ENCODE data around the gene NAA25. TPM values are rescaled to one million over a fixed set of nuclear protein-coding genes. Genes with fewer than 3 reads are reported as not detected.

Gene NAA25
- total and polyA plus RNA-seq, 9 of the 15 experiments (the other 6 are each of a cell fraction or from before 2014, with no cell fraction given): 26.6 to 59.6 (median 48.9) TPM

DNA sequence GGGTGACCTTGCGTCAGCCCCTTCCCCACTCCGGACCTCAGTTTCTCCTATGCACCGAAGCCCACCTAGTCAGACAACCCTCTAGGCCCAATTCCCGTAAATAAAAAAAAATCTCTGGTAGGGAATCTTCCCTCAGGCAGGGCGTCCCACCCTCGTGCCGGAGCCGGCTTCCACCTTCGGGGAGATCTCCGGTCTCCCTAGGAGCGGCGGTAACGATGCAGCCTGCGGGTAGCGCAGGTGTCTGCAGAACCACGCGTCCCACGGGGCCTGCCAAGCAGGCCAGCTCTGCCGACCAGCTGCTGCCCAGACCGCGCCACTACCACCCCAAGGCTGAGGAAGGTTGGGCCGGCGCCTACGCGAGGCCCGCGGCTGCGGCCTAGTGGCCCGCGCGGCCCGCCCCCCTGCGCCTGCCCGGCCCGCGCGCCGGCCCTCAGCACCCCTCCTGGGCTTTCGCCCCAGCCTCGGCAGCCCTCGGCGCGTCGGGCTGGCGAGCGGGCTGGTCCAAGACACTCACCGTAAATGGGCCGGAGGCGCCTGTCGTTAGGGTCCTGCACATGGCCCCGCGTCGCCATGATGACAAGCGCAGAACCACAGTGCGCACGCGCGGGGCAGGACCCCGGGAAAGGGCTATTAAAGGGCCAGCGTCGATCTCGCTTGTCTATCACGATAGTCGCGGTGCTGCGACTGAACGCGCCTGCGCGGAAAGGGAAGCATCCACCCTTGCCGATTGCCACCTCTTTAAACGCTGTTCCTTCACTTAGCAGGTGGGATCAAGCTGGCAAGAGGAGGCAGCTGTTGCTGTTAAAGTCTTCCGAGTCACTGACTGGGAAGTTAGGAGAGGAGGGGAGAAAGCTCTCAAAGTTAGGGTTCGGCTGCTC is at the start of gene NAA25 (continued):
- no peak for TF ChIP-seq ZBTB8A (IDR thresholded peaks at IDR 0.05; ENCODE audit: partially characterized antibody)

DNA sequence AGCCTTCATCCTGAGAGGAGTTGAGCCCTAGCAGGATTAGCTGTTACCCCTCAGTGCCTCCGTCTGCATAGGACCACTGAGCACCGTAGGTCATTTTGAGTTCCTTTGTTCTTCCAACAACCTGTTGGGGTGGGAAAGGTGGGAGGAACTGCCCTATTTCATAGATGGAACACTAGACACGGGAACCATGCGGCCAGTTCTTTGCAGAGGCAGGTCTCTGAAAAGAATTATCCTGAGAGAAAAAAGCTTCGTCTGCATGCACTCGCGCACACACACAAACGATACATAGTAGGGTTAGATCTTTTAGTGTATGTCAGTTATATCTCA is 45.3 kb upstream of the NAA25 start:
- WGBS (ENCODE audit: insufficient coverage, low coverage, missing lambda C conversion rate): 95% methylated on average over 6 of the region's 8 CpGs
- in situ Hi-C loops (cut with MboI): no loop called here
- ChIA-PET POLR2A (interaction anchor here (2.7 kb wide), 1 partner anchor 21 kb away, joined by 9 read pairs; no protein-coding TSS in a partner anchor), CTCF (ENCODE audit: low intra/inter-chr PET ratio) (no interaction called here)
- peak; percentile 11 for FAIRE-seq
- ATAC-seq: no peak
- BruUV-seq (replicated peaks): no TSS peak
- TF ChIP-seq ELF1 (tag; IDR thresholded peaks at IDR 0.05) (no peak), ZNF75A (CRISPR knock-in tag; IDR thresholded peaks at IDR 0.05) (peak; percentile 86)
- no peak for DNase-seq (ENCODE audit: extremely low read depth in 1 of 4, low spot score in 3 of 4)
- intact Hi-C loops (cut with micrococcal nuclease): no loop called here
- no peak overlapping the region for H2AFZ ChIP-seq (ENCODE audit: low read depth, low read length)
- no peak overlapping the region for H3K9ac ChIP-seq (ENCODE audit: insufficient read depth in 1 of 2, low read depth in 2 of 2, low read length in 2 of 2)
- H3K4me1 ChIP-seq (replicated peaks in 1 of 2; ENCODE audit: control insufficient read depth in 2 of 2, insufficient read depth in 2 of 2, low read length in 2 of 2): no peaks in the 10 kb centered on the region
- H4K20me1 ChIP-seq (replicated peaks; ENCODE audit: control insufficient read depth, insufficient read depth, low read length): no peaks in the 10 kb centered on the region
- no peak overlapping the region for H3K4me3 ChIP-seq
- H3K79me2 ChIP-seq (ENCODE audit: control insufficient read depth, insufficient read depth, low read length): no peaks in the 10 kb centered on the region
- H3K9me1 ChIP-seq (ENCODE audit: control insufficient read depth, insufficient read depth, low read length): peaks cover 2% of the 10 kb centered on the region
- peaks cover 54% of the 10 kb centered on the region; the same call in 2 of the 3 replicates for H3K36me3 ChIP-seq (ENCODE audit: control insufficient read depth, insufficient read depth, low read length)
- H3K27ac ChIP-seq (ENCODE audit: extremely low read depth, low read depth, low read length): no peak overlapping the region
- H3K27me3 ChIP-seq (ENCODE audit: control insufficient read depth in 2 of 2, insufficient read depth in 2 of 2, low read length in 2 of 2): no peaks in the 10 kb centered on the region
- H3K4me2 ChIP-seq (ENCODE audit: insufficient read depth, low read length): no peak overlapping the region
- H3K9me3 ChIP-seq (replicated peaks; ENCODE audit: control insufficient read depth, insufficient read depth, low read depth, low read length): no peaks in the 10 kb centered on the region
